ENCODE data around the gene PSMA5.

PSMA5 gene

GRCh38 chr1:109369167-109369746, 57.0 kb downstream of the PSMA5 start:
- no peak for DNase-seq (ENCODE audit: low spot score)

GRCh38 chr1:109368464-109368863, 57.8 kb downstream of the PSMA5 start:
- no peak for DNase-seq (ENCODE audit: low spot score)

GRCh38 chr1:109367626-109368025, 58.6 kb downstream of the PSMA5 start:
- DNase-seq (ENCODE audit: low spot score) = no peak

- DNase-seq (ENCODE audit: low spot score) = no peak
Observed at GRCh38 chr1:109365642-109366204, 60.5 kb downstream of the PSMA5 start.

GRCh38 chr1:109361649-109362048, 64.6 kb downstream of the PSMA5 start:
- DNase-seq (ENCODE audit: low spot score) = no peak

- DNase-seq (ENCODE audit: low spot score) = no peak
Observed at GRCh38 chr1:109361069-109361468, 65.2 kb downstream of the PSMA5 start.

GRCh38 chr1:109357616-109358015, 68.6 kb downstream of the PSMA5 start:
- DNase-seq (ENCODE audit: low spot score) = no peak

- no peak for DNase-seq (ENCODE audit: low spot score)
Observed at GRCh38 chr1:109356915-109357314, 69.3 kb downstream of the PSMA5 start.

GRCh38 chr1:109356505-109356904, 69.7 kb downstream of the PSMA5 start:
- no peak for DNase-seq (ENCODE audit: low spot score)

GRCh38 chr1:109354929-109355328, 71.3 kb downstream of the PSMA5 start:
- DNase-seq (ENCODE audit: low spot score) = no peak

- DNase-seq (ENCODE audit: low spot score) = no peak
Observed at GRCh38 chr1:109351457-109351856, 74.8 kb downstream of the PSMA5 start.

- DNase-seq (ENCODE audit: low spot score) = no peak
Observed at GRCh38 chr1:109350655-109351054, 75.6 kb downstream of the PSMA5 start.

GRCh38 chr1:109350182-109350581, 76.1 kb downstream of the PSMA5 start:
- no peak for DNase-seq (ENCODE audit: low spot score)

Measured in left forelimb (tissue), 1 donor.